ENCODE measurements around the gene OGA.

Gene OGA

DNA sequence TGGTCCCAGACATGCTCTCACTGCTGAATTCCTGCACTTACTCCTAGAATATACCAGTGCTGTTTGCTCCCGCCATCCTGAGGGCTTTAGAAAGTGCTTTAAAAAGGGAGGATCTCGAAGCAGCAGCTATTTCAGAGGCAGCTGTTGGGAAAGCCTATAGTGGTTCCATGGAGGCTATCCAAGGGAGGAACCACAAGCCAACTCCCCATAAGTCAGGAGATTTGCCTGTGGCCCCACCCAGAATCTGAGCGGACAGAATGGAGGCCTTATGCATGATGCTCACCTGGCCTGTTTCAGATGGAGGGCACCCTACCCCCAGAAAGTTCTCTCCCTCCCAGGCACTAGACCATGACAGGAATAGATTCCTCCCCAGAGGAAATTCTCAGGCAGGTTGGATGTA lies 27.6 kb upstream of the OGA start:
- H3K36me3 Mint-ChIP-seq (ENCODE audit: low read depth): peaks cover 9% of the 10 kb centered on the region
- H3K9me3 Mint-ChIP-seq: no peaks in the 10 kb centered on the region
- no peak overlapping the region for H3K4me3 Mint-ChIP-seq
- no peak overlapping the region for H3K27ac Mint-ChIP-seq
- DNase-seq: no peak
- H3K27me3 Mint-ChIP-seq (ENCODE audit: low read depth, poor library complexity): peaks cover 50% of the 10 kb centered on the region
- peaks cover 58% of the 10 kb centered on the region for H3K4me1 Mint-ChIP-seq
- TF ChIP-seq, protein P1, sequence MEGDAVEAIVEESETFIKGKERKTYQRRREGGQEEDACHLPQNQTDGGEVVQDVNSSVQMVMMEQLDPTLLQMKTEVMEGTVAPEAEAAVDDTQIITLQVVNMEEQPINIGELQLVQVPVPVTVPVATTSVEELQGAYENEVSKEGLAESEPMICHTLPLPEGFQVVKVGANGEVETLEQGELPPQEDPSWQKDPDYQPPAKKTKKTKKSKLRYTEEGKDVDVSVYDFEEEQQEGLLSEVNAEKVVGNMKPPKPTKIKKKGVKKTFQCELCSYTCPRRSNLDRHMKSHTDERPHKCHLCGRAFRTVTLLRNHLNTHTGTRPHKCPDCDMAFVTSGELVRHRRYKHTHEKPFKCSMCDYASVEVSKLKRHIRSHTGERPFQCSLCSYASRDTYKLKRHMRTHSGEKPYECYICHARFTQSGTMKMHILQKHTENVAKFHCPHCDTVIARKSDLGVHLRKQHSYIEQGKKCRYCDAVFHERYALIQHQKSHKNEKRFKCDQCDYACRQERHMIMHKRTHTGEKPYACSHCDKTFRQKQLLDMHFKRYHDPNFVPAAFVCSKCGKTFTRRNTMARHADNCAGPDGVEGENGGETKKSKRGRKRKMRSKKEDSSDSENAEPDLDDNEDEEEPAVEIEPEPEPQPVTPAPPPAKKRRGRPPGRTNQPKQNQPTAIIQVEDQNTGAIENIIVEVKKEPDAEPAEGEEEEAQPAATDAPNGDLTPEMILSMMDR (IDR thresholded peaks at IDR 0.05): no peak

DNA sequence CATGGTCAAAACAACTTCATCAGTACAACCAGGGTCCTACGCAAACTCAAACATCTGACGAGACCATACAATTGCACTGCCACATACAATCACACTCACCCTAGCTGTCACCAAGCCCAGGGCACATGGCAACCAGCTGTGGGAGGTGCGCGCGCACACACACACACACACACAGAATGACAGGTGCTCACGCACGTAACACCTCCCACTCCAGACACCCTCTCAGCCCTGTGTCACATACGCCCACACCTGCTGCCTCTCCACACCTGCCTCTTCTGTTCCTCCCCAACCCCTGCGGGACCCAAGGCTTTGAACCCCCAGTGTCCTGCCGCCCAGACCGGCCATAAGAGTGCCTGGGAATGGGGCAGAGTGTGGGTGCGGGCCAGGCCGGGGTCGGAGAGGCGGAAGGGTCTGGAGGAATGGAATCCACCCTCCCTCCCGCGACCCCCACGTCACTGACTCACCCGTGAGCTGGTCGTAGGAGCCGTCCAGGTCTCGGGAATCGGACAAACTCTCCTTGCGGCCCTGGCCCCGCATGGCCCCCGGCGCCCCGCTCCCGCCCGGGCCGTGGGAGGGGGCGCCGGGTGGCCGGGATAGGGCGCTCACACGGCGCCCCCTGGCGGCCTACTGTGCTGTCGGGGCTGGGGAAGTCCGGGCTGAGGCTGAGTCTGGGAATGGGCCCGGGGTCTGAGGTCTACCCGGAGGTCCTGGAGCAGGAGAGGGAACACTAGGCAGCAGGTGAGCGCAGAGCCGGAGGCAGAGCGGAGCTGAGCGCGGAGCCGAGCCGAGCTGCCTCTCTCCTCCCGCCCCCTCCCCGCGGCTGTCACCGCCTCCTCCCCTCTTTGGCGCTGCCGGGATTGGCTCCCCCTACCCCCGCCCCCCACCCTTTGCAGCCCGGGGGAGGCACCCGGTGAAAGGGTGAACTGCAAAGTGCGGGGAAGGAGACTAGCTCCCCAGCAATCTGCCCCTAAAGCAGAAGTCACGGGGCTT lies 25.1 kb upstream of the OGA start, which contains the start of gene KCNIP2:
Gene KCNIP2, minus strand, starts transcription at position 769 of the 990 bp plus-strand sequence. Its CDS starts 232 bp downstream, at position 537.
- TF ChIP-seq, protein P1 (IDR thresholded peaks at IDR 0.05): peak; percentile 65
- H3K27ac Mint-ChIP-seq: no peak within 1 kb of the TSS
- H3K4me3 Mint-ChIP-seq: peak within 1 kb of the TSS; percentile 79
- H3K36me3 Mint-ChIP-seq (ENCODE audit: low read depth): peaks cover 9% of the 10 kb centered on the region
- peak; percentile 71 for DNase-seq
- H3K9me3 Mint-ChIP-seq: no peaks in the 10 kb centered on the region
- peaks cover 59% of the 10 kb centered on the region for H3K4me1 Mint-ChIP-seq
- peaks cover 56% of the 10 kb centered on the region for H3K27me3 Mint-ChIP-seq (ENCODE audit: low read depth, poor library complexity)

DNA sequence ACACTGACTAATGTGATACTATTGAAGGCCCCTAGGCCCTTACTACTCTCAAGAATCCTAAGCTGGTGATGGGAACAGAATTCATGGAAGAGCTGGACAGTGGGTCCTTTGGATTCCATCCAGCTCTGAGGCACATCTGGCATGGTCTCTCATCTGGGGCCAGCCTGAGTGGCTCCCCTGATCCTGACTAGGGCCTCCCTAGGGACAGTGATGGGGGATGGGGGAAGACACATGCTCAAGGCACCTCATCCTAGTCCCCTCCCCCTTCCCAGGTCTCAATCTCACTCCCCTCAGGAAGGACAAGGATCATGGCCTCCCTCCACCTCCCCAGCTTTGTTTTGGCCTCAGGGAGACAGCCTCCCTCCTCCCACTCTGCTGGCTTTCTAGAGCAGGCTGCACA lies 23.6 kb upstream of the OGA start:
- Mint-ChIP-seq H3K27ac (no peak overlapping the region), H3K9me3 (no peaks in the 10 kb centered on the region), H3K4me1 (peaks cover 57% of the 10 kb centered on the region), H3K36me3 (ENCODE audit: low read depth) (no peaks in the 10 kb centered on the region), H3K27me3 (ENCODE audit: low read depth, poor library complexity) (peaks cover 53% of the 10 kb centered on the region), H3K4me3 (no peak overlapping the region)
- TF ChIP-seq, protein P1 (IDR thresholded peaks at IDR 0.05): no peak
- DNase-seq: no peak

DNA sequence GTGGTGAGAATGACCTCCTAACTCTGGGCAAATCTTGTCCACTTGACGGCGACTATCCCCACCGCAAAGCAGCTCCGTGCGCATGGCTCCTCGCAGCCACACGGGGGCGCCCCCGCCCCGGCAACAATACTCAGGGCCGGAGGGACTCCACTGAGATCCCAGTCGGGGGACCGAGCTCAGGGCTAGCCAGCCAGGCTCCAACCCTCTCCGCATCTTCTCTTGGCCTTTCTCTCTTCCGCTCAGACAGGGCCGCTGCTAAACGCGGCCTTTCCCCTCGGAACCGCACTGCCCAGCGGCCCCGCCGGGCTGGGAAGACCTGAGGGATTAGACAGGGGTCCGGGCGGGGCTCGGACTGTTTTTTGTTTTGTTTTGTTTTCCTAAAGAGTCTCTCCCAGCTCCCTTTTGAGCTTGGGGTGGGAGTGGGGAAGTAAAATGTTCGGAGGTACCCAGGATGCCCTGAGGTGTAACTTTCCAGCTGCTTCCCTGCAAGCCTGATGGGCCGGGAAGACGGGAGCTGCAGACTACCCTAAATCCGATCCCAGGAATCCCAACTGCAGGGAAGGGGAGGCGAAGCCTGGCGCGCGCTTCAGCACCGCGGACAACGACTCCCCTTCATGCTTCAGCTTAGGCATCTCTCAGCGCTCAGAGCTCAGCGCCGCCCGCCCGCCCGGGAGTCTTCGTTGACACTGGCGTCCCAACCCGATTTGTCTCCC lies 22.7 kb upstream of the OGA start:
- Mint-ChIP-seq H3K4me3 (peak overlapping the region; percentile 75), H3K9me3 (no peaks in the 10 kb centered on the region), H3K27me3 (ENCODE audit: low read depth, poor library complexity) (peaks cover 53% of the 10 kb centered on the region), H3K4me1 (peaks cover 57% of the 10 kb centered on the region), H3K27ac (no peak overlapping the region), H3K36me3 (ENCODE audit: low read depth) (no peaks in the 10 kb centered on the region)
- TF ChIP-seq, protein P1 (IDR thresholded peaks at IDR 0.05): peak; percentile 92
- DNase-seq: peak; percentile 95

DNA sequence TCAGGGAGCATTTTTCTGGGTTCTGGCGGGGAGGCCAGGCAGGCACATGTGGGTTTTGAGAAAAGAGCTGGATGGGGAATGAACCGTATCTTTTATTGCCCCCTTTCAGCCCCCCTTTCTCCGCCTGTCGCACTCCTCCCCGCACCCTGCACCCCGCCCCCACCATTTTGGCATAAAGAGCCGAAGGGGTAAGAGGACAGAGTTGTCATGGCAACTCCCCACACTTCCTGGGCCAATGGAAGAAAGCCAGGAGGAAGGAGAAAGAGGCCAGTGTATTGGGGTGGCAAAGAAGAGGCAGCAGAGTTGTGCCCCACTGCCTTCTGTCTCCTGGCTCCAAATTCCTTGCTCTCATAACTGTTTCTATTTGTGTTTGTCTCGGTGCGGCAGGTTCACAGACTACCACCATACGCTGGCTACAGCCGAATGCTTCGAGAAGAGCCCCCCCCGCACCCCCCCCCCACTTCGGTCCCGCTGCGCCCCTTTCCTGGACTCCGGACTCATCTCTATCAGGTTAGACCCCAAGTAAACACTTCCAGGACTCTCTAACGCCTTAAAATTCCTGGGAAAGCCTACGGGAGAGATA lies 21.9 kb upstream of the OGA start:
- H3K4me1 Mint-ChIP-seq: peaks cover 60% of the 10 kb centered on the region
- H3K27me3 Mint-ChIP-seq (ENCODE audit: low read depth, poor library complexity): peaks cover 49% of the 10 kb centered on the region
- DNase-seq: peak; percentile 30
- no peaks in the 10 kb centered on the region for H3K36me3 Mint-ChIP-seq (ENCODE audit: low read depth)
- peak overlapping the region; percentile 57 for H3K27ac Mint-ChIP-seq
- no peaks in the 10 kb centered on the region for H3K9me3 Mint-ChIP-seq
- TF ChIP-seq, protein P1 (IDR thresholded peaks at IDR 0.05): no peak
- H3K4me3 Mint-ChIP-seq: peak overlapping the region; percentile 75

All from nephron progenitor cell (in vitro differentiated cells).